Measurements from ENCODE around the gene COL9A2.
A peak's percentile ranks its signal among the peaks of the same experiment; 100 is the strongest.
"Not testable (repeated sequence)": the region's sequence is repeated elsewhere in the genome, so short reads cannot be mapped to it uniquely, and the experiment has no call there.

The COL9A2 gene

GRCh38 chr1:40316595-40317393, at the start of gene COL9A2:
TSS of gene COL9A2 (minus strand) at chr1:40317286. CDS start at chr1:40317197, 89 bp downstream.
- peak; percentile 65 for DNase-seq

DNA sequence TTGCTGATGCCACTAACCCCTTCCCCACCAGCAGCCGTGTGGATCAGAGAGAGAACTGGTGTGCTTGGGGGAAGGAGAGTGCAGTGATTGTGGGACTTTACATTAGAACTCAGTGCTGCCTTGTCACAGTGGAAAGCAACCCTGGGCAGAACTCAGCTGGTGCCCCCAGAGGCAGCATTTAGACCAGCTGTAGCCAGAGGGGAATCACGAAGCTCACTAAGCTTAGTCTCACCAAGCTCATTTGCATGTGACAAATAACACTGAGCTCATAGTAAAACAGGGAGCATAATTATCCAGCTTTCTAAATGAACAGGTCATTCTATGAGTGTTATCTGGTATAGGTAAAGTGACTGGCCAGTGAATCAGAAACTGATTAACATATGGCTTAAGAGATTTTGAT, 46.6 kb upstream of the COL9A2 start:
- no peak for DNase-seq

DNA sequence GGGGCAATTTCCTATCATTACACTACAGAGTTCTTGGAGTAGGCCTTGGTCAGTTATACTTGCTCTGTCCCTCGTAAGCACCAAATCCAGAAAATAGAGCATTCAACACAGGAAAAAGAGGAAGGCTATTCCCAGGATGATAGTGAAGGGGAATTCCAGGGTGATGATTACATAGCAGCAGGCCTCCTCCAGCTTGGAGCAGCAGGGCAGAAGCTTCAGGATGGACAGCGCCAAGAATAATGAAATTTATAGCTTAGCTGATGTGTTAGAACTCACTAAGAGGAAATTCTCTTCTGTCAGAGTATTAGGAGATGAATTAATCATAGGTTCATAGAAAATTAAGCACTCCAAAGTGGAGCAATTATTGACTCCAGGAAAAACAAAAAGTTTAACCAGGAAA, 45.6 kb upstream of the COL9A2 start:
- DNase-seq, result no peak

GRCh38 chr1:40362199-40362598, 45.1 kb upstream of the COL9A2 start:
- DNase-seq, result no peak

GRCh38 chr1:40361637-40362036, 44.6 kb upstream of the COL9A2 start:
- DNase-seq, result no peak

- no peak for DNase-seq
These were observed 44.1 kb upstream of the COL9A2 start for GRCh38 chr1:40361201-40361600.

DNA sequence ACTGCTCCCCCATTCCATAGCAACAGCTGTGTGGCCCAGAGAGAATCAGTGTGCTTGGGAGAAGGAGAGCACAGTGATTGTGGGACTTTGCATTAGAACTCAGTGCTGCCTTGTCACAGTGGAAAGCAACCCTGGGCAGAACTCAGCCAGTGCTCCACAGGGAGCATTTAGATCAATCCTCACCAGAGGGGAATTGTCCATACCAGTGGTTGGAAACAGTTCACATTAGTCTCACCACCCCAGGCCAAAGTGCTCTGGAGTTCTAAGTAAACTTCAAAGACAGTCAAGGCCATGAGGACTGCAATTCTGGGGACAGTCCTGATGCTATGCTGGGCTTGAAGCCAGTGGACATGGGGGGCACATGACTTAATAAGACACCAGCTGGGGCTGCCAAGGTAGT, 43.5 kb upstream of the COL9A2 start:
- no peak for DNase-seq

DNA sequence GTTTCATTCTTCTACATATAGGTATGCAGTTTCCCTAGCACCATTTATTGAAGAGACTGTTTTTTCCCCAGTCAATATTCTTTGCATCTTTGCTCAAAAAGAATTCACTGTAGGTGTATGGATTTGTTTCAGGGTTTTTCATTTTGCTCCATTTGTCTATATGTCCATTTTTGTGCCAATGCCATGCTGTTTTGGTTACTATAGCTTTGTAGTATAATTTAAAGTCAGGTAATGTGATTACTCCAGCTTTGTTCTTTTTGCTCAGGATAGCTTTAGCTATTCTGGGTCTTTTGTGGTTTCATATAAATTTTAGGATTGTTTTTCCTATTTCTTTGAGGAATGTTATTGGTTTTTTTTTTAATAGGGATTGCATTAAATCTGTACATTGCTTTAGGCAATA, 40.5 kb upstream of the COL9A2 start:
- DNase-seq, result no peak

- DNase-seq, result no peak
These were observed 36.0 kb upstream of the COL9A2 start for GRCh38 chr1:40353082-40353481.

GRCh38 chr1:40352126-40352525, 35.0 kb upstream of the COL9A2 start:
- DNase-seq, result no peak

- DNase-seq, result no peak
These were observed 34.0 kb upstream of the COL9A2 start for GRCh38 chr1:40351124-40351523.

DNA sequence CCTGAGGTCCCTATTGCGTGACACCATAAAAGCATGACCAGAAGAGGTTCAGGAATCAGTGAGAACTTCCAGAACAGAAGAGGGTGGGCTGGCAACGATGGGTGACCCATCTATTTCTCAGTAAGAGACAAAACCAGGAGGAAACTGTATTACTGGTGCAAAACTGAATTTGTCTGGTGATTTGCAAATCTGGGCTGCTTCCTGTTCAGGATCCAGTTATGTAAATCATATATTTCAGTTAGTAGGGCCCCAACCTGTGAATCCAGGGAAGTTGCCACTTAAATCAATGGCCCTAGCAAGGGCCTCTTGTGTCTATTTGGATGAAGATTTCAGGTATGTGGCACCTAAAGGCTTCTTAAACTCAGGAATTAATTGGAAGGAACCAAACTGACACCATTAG, 33.3 kb upstream of the COL9A2 start:
- no peak for DNase-seq

GRCh38 chr1:40344597-40344996, 27.5 kb upstream of the COL9A2 start:
- DNase-seq, result peak; percentile 26

- DNase-seq, result peak; percentile 24
These were observed 25.3 kb upstream of the COL9A2 start for GRCh38 chr1:40342381-40342717.

DNA sequence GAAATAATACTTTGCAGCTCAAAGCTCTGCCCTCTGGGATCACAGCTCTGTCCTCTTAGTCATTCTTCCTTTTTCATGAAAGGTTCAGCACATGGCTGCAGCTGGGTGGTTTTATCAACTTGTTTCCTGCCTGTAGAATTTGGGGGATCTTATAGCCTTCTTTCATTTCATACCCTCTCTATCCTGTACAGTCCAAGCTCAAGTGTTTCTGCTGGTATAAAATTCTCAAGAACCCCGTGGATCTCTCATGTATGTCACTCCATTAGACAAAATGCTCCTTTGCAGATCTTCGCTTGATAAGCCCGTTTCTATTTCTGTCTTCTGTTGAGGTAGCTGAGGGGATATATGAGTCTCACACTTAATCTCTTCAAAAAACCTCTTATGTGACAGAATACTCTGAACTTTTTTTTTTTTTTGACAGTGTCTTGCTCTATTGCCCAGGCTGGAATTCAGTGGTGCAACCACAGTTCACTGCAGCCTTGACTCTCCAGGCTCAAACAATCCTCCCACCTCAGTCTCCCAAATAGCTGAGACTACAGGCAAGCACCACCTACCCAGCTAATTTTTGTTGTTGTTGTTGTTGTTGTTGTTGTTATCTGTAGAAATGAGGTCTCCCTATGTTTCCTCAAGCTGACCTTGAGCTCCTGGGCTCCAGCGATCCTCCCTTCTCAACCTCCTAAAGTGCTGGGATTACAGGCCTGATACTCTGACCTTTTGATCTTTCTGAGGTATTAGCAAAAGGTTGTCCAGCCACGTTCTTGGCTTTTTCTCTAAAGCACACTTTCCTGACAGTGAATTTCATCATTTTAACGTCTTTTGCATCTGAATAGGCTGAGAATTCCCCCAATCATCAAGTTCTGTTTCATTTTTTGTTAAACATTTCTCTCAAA, 24.6 kb upstream of the COL9A2 start:
- no peak for DNase-seq

GRCh38 chr1:40339420-40340323, 22.6 kb upstream of the COL9A2 start:
- DNase-seq, result no peak

GRCh38 chr1:40338745-40339419, 21.8 kb upstream of the COL9A2 start:
- peak; percentile 92 for DNase-seq

DNA sequence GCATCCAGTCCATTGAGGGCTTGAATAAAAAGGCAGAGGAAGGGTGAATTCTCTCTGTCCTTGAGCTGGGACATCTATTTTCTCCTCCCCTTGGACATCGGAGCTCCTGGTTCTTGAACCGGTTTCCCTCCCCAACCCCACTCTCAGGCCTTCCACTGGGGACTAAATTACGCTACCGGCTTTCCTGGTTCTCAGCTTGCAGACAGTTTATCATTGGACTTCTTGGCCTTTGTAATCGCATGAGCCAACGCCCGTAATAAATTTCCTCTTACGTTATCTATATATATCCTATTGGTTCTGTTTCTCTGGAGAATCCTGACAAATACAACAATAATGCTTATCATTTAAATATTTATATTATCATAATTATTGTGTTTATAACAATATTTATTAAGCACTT, 20.4 kb upstream of the COL9A2 start:
- DNase-seq, result no peak

- DNase-seq, result no peak
These were observed 15.6 kb upstream of the COL9A2 start for GRCh38 chr1:40332695-40333094.

DNA sequence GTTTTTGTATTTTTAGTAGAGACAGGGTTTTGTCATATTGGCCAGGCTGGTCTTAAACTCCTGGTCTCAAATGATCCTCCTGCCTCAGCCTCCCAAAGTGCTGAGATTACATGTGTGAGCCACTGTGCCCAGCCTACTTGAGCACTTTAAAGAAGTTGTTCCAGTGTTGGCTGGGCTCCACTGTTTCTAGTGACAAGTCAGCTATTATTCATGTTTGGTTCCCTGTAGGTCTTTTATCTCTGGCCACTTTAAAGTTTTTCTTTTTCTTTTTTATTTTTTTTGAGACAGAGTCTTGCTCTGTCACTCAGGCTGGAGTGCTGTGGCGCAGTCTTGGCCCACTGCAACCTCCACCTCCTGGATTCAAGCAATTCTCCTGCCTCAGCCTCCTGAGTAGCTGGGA, 14.3 kb upstream of the COL9A2 start:
- DNase-seq, result not testable (repeated sequence)

DNA sequence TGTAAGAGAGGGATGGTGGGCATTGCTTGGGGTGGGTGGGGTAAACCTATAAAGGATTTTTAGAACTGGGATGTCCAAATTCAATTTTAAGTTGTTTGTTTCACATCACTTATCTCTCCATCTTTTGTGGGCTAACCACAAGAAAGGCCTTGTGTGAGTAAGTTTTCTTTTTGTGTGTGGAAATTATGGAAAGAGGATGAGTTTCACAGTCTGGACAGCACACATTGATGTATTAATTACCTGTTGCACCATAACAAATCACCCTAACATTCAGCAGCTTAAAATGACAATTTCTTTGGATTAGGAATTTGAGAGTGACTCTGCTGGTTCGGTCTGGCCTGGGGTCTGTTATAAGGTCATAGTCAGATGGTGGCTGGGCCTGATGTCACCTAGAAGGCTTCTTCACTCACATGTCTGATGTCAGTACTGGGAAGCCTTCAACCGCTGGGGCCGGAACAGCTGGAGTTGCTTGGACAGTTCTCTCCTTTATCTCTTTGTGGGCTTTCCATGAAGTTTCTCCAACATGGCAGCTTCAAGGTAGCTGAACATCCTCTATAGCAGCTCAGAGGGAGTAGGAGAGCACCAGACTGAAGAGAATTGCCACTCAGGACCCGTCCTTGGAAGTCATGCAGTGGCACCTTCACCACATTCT, 2.0 kb upstream of the COL9A2 start:
- no peak for DNase-seq

- no peak for DNase-seq
These were observed 1.4 kb upstream of the COL9A2 start for GRCh38 chr1:40318476-40318875.
